ENCODE measurements around the gene GIT1. TPM values are rescaled to one million over a fixed set of nuclear protein-coding genes. Genes with fewer than 3 reads are reported as not detected.

Gene GIT1
- total and polyA plus RNA-seq, 2 donors (not counting 3 experiments of a cell fraction or from before 2014, with no cell fraction given): 75.5 to 92.5 TPM

- peak; percentile 21 for FAIRE-seq
- Histone ChIP-seq H3K36me3 (ENCODE audit: control insufficient read depth in 2 of 2, extremely low read depth in 1 of 2, insufficient read depth in 2 of 2, low read length in 2 of 2) (peaks cover 0 to 10% of the 10 kb centered on the region in 2 experiments), H3K27me3 (ENCODE audit: control insufficient read depth in 2 of 2, insufficient read depth in 2 of 2, low read length in 2 of 2) (no peaks in the 10 kb centered on the region), H3K9me1 (replicated peaks; ENCODE audit: control insufficient read depth, extremely low read depth, insufficient read depth, low read length) (no peaks in the 10 kb centered on the region), H3K9me3 (replicated peaks; ENCODE audit: control insufficient read depth, insufficient read depth, low read length) (no peaks in the 10 kb centered on the region), H3K79me2 (ENCODE audit: control insufficient read depth, insufficient read depth, low read length) (no peaks in the 10 kb centered on the region), H3K4me2 (ENCODE audit: insufficient read depth, low read length) (peak overlapping the region; percentile 74), H2AFZ (ENCODE audit: low read depth, low read length) (peak overlapping the region; percentile 89), H4K20me1 (replicated peaks; ENCODE audit: control insufficient read depth, extremely low read depth, insufficient read depth, low read length) (no peaks in the 10 kb centered on the region), H3K9ac (replicated peaks; ENCODE audit: extremely low read depth, insufficient read depth, low read length) (peak overlapping the region; percentile 69), H3K4me3 (replicated peaks in 1 of 3; ENCODE audit: insufficient read depth in 1 of 3, low read depth in 1 of 3, low read length in 3 of 3) (peak overlapping the region in 2 of 3 experiments; percentile 46 to 62), H3K27ac (ENCODE audit: insufficient read depth, low read depth, low read length) (peak overlapping the region; percentile 24), H3K4me1 (ENCODE audit: control insufficient read depth, extremely low read depth, insufficient read depth, low read length) (peaks cover 26% of the 10 kb centered on the region)
- ChIA-PET CTCF (interaction anchor here (1.0 to 8.8 kb wide), 5 partner anchors 18 to 199 kb away, joined by 3 to 105 read pairs (median 6); no protein-coding TSS in a partner anchor), POLR2A (interaction anchor here (0.6 to 1.0 kb wide), 2 partner anchors 12 to 24 kb away, joined by 3 read pairs; partner anchors contain the start of gene ANKRD13B)
- no peak for TF ChIP-seq JUN (IDR thresholded peaks at IDR 0.05; ENCODE audit: borderline replicate concordance, insufficient read depth, insufficient read length, low read depth)
- no peak for TF ChIP-seq FOS (IDR thresholded peaks at IDR 0.05; ENCODE audit: borderline replicate concordance, insufficient read depth, low read length)
- no peak for TF ChIP-seq CTCF (IDR thresholded peaks at IDR 0.05; ENCODE audit: extremely low read depth in 1 of 2, insufficient read depth in 1 of 2, low read depth in 1 of 2, low read length in 2 of 2)
- TF ChIP-seq POLR2AphosphoS5 (IDR thresholded peaks at IDR 0.05; ENCODE audit: insufficient read depth, low read depth, low read length): no peak
- TF ChIP-seq EZH2 (IDR thresholded peaks at IDR 0.05; ENCODE audit: borderline replicate concordance, low read depth, low read length, severe bottlenecking): no peak
- no peak for TF ChIP-seq MYC (IDR thresholded peaks at IDR 0.05; ENCODE audit: low read depth, low read length)
- TF ChIP-seq POLR2A (IDR thresholded peaks at IDR 0.05; ENCODE audit: low read depth, low read length): no peak
- TF ChIP-seq MAX (IDR thresholded peaks at IDR 0.05; ENCODE audit: insufficient read depth, insufficient read length): no peak
- no peak for TF ChIP-seq GATA2 (IDR thresholded peaks at IDR 0.05; ENCODE audit: insufficient read depth, insufficient read length, low read depth, low read length)
- intact Hi-C loops (cut with micrococcal nuclease) (loop anchor here (5.0 kb wide), 3 partner anchors 48 to 277 kb away; partner anchors contain the start of genes NUFIP2 and TAOK1), dilution Hi-C loops (cut with MboI; ENCODE audit: extremely low pct_ligation_motif_present, low sequenced_read_pairs) (no loop called here)
- no TSS peak for BruUV-seq (replicated peaks)
- no peak for DNase-seq (ENCODE audit: low read depth, low spot score)
These were observed 20.1 kb downstream of the GIT1 start for GRCh38 chr17:29569245-29569950.
